Measurements from ENCODE around the gene PYGM.

Gene PYGM

DNA sequence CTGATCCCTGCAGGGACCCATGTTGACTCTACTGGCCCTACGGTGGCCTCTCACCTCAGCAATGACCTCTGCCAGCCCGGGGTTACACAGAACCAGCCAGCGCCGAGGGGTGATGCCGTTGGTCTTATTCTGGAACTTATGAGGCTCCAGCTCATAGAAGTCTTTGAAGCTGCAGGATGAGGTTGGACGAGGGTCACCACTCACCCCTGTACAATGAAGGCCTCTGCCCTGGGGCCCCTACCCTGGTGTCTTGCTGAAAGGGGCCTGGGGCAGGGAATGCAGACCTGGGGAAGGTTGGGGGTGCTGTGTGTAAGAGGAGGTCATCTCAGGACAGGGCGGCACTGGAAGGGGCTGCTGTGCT, 6.8 kb downstream of the PYGM start:
- H3K4me3 ChIP-seq (ENCODE audit: low read depth, low read length): no peak overlapping the region
- TF ChIP-seq, protein P1, sequence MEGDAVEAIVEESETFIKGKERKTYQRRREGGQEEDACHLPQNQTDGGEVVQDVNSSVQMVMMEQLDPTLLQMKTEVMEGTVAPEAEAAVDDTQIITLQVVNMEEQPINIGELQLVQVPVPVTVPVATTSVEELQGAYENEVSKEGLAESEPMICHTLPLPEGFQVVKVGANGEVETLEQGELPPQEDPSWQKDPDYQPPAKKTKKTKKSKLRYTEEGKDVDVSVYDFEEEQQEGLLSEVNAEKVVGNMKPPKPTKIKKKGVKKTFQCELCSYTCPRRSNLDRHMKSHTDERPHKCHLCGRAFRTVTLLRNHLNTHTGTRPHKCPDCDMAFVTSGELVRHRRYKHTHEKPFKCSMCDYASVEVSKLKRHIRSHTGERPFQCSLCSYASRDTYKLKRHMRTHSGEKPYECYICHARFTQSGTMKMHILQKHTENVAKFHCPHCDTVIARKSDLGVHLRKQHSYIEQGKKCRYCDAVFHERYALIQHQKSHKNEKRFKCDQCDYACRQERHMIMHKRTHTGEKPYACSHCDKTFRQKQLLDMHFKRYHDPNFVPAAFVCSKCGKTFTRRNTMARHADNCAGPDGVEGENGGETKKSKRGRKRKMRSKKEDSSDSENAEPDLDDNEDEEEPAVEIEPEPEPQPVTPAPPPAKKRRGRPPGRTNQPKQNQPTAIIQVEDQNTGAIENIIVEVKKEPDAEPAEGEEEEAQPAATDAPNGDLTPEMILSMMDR (IDR thresholded peaks at IDR 0.05; ENCODE audit: low read depth, low read length): no peak
- in situ Hi-C loops (cut with HindIII; ENCODE audit: low sequenced_read_pairs): no loop called here
- DNase-seq (ENCODE audit: low read depth, low spot score): no peak

DNA sequence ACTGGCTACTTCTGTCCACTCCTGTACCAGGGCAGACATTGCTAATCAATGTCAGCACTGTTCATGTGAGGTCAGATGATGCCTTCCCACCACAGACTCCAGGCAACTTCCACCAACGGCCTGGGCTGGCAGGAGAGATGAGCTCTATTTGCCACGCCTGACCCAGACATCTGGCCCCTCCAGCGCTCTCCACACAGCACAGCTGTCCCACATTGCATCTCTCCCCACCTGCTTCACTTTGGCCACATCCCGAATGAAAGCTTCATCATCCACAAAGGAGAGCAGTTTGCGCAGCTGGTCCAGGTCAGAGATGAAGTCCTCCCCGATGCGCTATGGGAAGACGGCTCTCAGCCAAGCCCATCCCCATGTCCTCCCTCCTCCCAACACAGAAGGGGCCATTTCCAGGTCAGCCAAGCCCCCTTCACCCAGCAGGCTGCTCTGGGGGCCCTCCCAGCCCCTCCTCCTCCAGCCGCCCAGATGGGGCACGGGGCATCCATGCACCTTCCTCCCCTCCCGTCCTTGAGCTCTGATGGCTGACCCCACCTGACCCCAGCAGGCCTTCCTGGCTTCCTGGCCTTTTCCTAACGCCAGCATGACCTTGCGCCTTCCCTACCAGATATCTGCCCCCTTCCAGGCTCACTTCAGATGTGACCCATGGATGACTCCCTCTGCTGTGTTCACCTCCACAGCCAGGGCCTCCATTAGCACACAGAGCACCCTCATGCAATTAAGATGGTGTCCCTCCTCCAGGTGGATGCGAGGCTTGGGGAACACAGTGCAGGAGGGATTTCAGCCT, 7.4 kb downstream of the PYGM start:
- H3K4me3 ChIP-seq (ENCODE audit: low read depth, low read length): no peak overlapping the region
- in situ Hi-C loops (cut with HindIII; ENCODE audit: low sequenced_read_pairs): no loop called here
- TF ChIP-seq, protein P1 (IDR thresholded peaks at IDR 0.05; ENCODE audit: low read depth, low read length): no peak
- DNase-seq (ENCODE audit: low read depth, low spot score): no peak

DNA sequence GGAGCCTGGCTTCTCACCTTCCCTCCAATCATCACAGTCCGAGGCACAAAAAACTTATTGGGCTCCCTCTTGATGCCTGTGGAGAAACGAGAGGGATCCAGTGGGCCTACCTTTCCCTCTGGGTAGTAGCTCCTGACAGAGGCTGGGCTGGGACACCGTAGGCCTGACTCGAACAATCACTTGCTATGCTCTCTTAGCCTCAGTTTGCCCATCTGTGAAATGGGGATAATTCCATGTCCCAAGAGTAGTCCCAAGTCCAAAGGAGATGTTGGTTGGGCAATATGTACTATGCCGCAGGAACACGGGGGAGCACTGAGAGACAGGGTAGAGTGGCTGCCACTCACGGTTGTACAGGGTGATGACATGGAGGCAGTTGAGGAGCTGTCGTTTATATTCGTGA, 8.2 kb downstream of the PYGM start:
- no peak for DNase-seq (ENCODE audit: low read depth, low spot score)
- in situ Hi-C loops (cut with HindIII; ENCODE audit: low sequenced_read_pairs): no loop called here
- no peak overlapping the region for H3K4me3 ChIP-seq (ENCODE audit: low read depth, low read length)
- TF ChIP-seq, protein P1 (IDR thresholded peaks at IDR 0.05; ENCODE audit: low read depth, low read length): no peak

DNA sequence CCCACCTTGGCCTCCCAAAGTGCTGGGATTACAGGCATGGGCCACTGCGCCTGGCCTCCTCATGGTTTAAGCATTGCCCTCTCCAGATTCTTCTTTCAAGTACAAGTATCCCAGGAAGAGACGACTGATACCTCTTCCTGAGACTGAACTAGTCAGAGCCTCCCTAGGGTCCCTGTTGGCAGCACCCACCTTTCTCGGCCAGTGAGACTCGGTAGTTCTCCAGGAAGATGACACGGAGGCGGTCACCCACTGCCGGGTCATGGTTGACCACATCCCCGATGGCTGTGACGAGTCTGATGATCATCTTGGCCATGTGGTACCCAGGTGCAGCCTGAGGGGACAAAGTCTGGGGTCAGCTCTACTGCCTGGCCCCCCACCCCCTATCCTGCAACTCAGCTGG, 8.6 kb downstream of the PYGM start:
- no peak for DNase-seq (ENCODE audit: low read depth, low spot score)
- no peak overlapping the region for H3K4me3 ChIP-seq (ENCODE audit: low read depth, low read length)
- in situ Hi-C loops (cut with HindIII; ENCODE audit: low sequenced_read_pairs): no loop called here
- TF ChIP-seq, protein P1 (IDR thresholded peaks at IDR 0.05; ENCODE audit: low read depth, low read length): no peak

DNA sequence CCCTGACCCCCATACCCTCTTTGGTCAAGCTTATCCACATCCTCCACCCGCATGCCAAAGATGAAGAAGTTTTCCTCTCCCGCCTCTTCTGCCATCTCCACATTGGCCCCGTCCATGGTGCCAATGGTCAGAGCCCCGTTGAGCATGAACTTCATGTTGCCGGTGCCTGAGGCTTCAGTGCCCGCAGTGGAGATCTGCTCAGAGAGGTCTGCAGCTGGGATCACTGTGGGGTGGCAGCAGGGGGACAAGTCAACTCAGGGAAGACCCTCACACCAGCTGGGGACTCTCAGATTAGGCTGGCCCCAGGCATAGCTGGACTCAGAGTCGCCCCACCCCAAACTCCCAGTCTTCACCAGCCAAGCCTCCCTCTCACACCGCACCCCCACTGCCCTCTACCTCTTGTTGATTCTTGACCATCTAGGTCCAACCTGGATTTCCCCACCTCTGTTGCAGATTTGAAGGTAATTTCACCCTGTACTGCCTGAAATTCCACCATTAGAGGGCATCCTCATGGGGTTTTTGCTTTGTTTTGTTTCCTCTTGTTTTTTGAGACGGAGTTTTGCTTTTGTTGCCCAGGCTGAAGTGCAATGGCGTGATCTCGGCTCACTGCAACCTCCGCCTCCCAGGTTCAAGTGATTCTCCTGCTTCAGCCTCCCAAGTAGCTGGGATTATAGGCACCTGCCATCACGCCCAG, 9.3 kb downstream of the PYGM start:
- no peak for DNase-seq (ENCODE audit: low read depth, low spot score)
- no peak overlapping the region for H3K4me3 ChIP-seq (ENCODE audit: low read depth, low read length)
- in situ Hi-C loops (cut with HindIII; ENCODE audit: low sequenced_read_pairs): no loop called here
- TF ChIP-seq, protein P1 (IDR thresholded peaks at IDR 0.05; ENCODE audit: low read depth, low read length): peak; percentile 16

DNA sequence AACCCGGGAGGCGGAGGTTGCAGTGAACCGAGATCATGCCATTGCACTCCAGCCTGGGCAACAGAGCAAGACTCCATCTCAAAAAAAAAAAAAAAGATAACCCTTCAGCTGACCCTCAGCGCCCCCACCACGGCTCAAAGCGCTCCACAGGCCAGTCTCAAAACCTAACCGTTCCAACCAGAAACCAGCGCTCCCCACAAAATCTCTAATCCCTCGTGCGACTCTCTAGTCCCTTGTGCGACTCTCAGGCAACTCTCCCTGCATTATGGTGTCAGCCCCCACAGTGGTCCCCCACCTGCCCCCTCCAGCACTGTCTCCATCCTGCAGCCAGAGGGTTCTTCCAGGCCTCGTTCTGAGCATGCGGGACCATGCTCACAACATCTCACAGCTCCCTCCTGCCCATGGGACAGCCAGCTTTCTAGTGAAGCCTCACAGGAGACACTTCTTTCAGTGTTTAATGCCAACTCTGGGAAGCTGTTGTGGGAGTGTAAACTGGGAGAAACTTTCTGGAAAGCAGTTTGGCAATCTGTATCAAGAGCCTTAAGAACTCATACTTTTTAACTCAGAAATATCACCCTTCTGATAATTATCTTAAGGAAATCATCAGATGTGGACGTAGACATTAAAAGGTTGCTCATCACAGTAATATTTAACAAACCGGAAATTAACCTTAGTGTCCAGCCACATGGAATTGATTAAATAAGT, 11.7 kb downstream of the PYGM start:
- in situ Hi-C loops (cut with HindIII; ENCODE audit: low sequenced_read_pairs): no loop called here
- no peak overlapping the region for H3K4me3 ChIP-seq (ENCODE audit: low read depth, low read length)
- no peak for DNase-seq (ENCODE audit: low read depth, low spot score)
- TF ChIP-seq, protein P1 (IDR thresholded peaks at IDR 0.05; ENCODE audit: low read depth, low read length): no peak
